MM.1S (cell line): ENCODE measurements around the gene THADA.

Source experiments
- DNase-seq: peaks from one replicate; pipeline ENCODE4 v3.0.0-alpha.2; 2015
- H2AFZ ChIP-seq: fragments of 300-600 bp; sonication (generic); 2 replicates; pipeline ENCODE4 v1.6.0; 2016; ENCODE audit warnings: antibody characterized with exemption, low read length
- H3F3A ChIP-seq: fragments of 300-600 bp; sonication (generic); 2 replicates; pipeline ENCODE4 v1.6.1; 2016; ENCODE audit warnings: mild to moderate bottlenecking, antibody characterized with exemption, low read length, moderate library complexity, mixed read lengths; ENCODE audit not compliant: insufficient read depth
- H3K27ac ChIP-seq: fragments of 300-600 bp; sonication (generic); 2 replicates; pipeline ENCODE4 v1.5.1; 2016; ENCODE audit warnings: mild to moderate bottlenecking, low read length
- H3K27me3 ChIP-seq: fragments of 300-600 bp; sonication (generic); replicated peaks from 2 replicates; pipeline ENCODE4 v1.6.0; 2016; ENCODE audit warnings: low read length; ENCODE audit not compliant: insufficient read depth
- H3K36me3 ChIP-seq: fragments of 300-600 bp; sonication (generic); replicated peaks from 2 replicates; pipeline ENCODE4 v1.6.1; 2016; ENCODE audit warnings: mild to moderate bottlenecking, low read length, mixed read lengths; ENCODE audit not compliant: insufficient read depth
- H3K4me1 ChIP-seq: fragments of 300-600 bp; sonication (generic); 2 replicates; pipeline ENCODE4 v1.6.1; 2016; ENCODE audit warnings: low read length, mixed read lengths
- H3K4me2 ChIP-seq: fragments of 300-600 bp; sonication (generic); 2 replicates; pipeline ENCODE4 v1.6.0; 2016; ENCODE audit warnings: low read depth, low read length
- H3K4me3 ChIP-seq: fragments of 300-600 bp; sonication (generic); 2 replicates; pipeline ENCODE4 v1.5.1; 2016; ENCODE audit warnings: low read length, mixed read lengths
- H3K79me2 ChIP-seq: fragments of 300-600 bp; sonication (generic); 2 replicates; pipeline ENCODE4 v1.6.1; 2016; ENCODE audit warnings: mixed run types, low read length, mixed read lengths
- H3K9ac ChIP-seq: fragments of 300-600 bp; sonication (generic); 2 replicates; pipeline ENCODE4 v1.6.1; 2016; ENCODE audit warnings: low read length, mixed read lengths
- H3K9me2 ChIP-seq: fragments of 300-600 bp; sonication (generic); replicated peaks from 2 replicates; pipeline ENCODE4 v1.6.1; 2016; ENCODE audit warnings: mild to moderate bottlenecking, low read length, mixed read lengths; ENCODE audit not compliant: insufficient read depth
- H3K9me3 ChIP-seq: fragments of 300-600 bp; sonication (generic); replicated peaks from 2 replicates; pipeline ENCODE4 v1.6.1; 2016; ENCODE audit warnings: mild to moderate bottlenecking, low read length, mixed read lengths; ENCODE audit not compliant: insufficient read depth
- H4K20me1 ChIP-seq: fragments of 300-600 bp; sonication (generic); 2 replicates; pipeline ENCODE4 v1.6.1; 2016; ENCODE audit warnings: mild to moderate bottlenecking, low read length, moderate library complexity, mixed read lengths; ENCODE audit not compliant: insufficient read depth
- CTCF ChIP-seq: fragments of 300-600 bp; sonication (generic); IDR thresholded peaks from 2 replicates; pipeline ENCODE4 v1.5.1; 2016; ENCODE audit warnings: antibody characterized with exemption, low read length, mixed read lengths
- EZH2 ChIP-seq: fragments of 300-600 bp; sonication (generic); optimal IDR thresholded peaks from 2 replicates; pipeline ENCODE3; 2017; ENCODE audit warnings: low read depth, mild to moderate bottlenecking, antibody characterized with exemption, low read length, mixed read lengths
- EZH2phosphoT487 ChIP-seq: fragments of 300-600 bp; sonication (generic); IDR thresholded peaks from 2 replicates; pipeline ENCODE4 v1.6.1; 2018; ENCODE audit warnings: antibody characterized with exemption, low read length

THADA gene

DNA sequence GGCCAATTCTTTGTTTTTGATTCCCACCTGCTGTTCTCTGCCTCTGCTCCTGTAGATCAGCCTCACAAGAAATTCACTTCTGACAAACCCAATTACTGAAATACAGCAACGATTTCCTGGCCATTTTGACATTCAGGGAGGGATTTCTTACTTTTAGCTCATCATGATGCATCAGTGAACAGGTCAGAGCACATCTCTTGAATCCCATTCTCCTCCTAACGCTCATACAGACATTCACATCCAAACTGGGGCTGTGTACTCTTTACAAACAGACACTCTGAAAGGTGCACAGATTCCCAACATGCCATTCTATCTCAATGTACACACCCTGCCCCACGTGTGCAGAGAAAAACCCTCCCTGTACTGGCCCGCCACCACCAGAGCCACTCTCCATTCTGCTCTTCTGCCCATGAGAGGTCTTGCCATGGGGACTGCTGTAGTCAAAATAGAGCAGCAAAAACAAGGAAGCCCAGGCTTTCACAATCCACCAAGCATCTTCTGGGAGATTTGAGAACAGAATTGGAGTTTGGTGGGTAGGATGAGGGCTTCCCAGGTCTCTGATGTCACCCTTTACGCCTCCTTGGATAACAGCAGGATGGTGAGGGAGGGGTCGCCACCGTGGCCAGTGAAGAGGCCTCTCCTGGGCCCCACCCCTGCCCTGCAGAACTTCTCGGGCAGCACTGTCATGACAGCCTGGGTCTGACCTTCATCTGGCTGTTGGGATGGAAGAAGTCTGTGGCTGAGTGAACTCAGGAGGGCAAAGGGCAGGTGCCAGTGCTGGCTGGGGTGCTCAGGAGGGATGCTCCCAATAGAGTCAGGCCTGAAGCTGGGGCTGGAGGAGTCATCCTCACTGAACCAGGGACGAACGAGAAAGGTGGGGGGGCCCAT, 327.5 kb downstream of the THADA start:
- no peaks in the 10 kb centered on the region for H3K36me3 ChIP-seq
- no peaks in the 10 kb centered on the region for H3F3A ChIP-seq
- H3K79me2 ChIP-seq = no peaks in the 10 kb centered on the region
- H3K9me2 ChIP-seq = no peaks in the 10 kb centered on the region
- H3K27me3 ChIP-seq = no peaks in the 10 kb centered on the region
- no peak overlapping the region for H2AFZ ChIP-seq
- no peak overlapping the region for H3K9ac ChIP-seq
- H3K4me2 ChIP-seq = no peak overlapping the region
- no peaks in the 10 kb centered on the region for H4K20me1 ChIP-seq
- no peak for DNase-seq
- H3K4me1 ChIP-seq = no peaks in the 10 kb centered on the region
- no peak overlapping the region for H3K4me3 ChIP-seq
- no peak overlapping the region for H3K27ac ChIP-seq
- TF ChIP-seq CTCF (no peak), EZH2phosphoT487 (no peak), EZH2 (no peak)
- no peaks in the 10 kb centered on the region for H3K9me3 ChIP-seq

DNA sequence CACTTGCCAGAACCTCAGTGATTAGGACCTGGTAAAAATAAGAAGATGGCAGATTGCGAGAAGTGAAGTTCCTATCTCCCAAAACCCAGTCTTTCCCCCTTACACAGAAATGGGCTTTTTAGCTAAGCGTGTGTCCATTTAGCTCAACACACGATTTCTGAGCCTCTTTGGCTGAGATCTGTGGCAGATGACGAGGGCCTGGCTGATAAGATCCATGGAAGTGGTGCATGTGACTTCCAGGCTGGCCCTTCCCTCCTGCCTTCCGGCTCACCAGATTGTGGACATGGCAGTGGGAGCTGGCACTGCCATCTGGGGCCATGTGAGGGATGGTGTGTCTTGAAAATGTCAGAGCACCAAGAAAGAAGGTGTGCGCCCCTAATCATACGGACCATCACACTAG, 328.5 kb downstream of the THADA start:
- no peaks in the 10 kb centered on the region for H3K4me1 ChIP-seq
- no peaks in the 10 kb centered on the region for H3K36me3 ChIP-seq
- no peak overlapping the region for H3K4me3 ChIP-seq
- H3K4me2 ChIP-seq = no peak overlapping the region
- H3K79me2 ChIP-seq = no peaks in the 10 kb centered on the region
- H2AFZ ChIP-seq = no peak overlapping the region
- no peak overlapping the region for H3K27ac ChIP-seq
- TF ChIP-seq EZH2phosphoT487 (no peak), CTCF (no peak), EZH2 (no peak)
- no peaks in the 10 kb centered on the region for H3K9me2 ChIP-seq
- H3K27me3 ChIP-seq = no peaks in the 10 kb centered on the region
- H3K9me3 ChIP-seq = no peaks in the 10 kb centered on the region
- no peaks in the 10 kb centered on the region for H3F3A ChIP-seq
- no peak overlapping the region for H3K9ac ChIP-seq
- no peaks in the 10 kb centered on the region for H4K20me1 ChIP-seq
- no peak for DNase-seq

DNA sequence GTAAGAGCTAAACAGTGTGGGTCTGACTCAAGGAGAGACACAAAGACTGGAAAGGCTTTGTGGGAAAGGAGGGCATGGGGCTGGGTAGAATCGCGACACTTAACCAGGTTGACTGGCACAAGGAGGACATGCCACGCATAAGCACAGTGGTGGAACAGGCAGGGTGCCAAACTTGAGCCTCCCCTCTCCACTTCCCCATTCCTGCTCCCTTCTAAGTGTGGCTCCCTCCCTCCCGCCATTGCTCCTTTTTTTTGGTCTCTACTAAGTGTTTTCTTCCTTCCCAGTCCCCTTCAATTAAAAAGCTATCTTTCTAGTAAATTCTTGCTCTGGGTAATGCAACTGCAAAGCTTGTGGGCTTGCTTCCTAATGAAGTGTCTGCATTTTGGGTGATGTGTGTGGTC, 329.1 kb downstream of the THADA start:
- no peak for DNase-seq
- Histone ChIP-seq H3K4me1 (no peaks in the 10 kb centered on the region), H3K9me3 (no peaks in the 10 kb centered on the region), H3K4me2 (no peak overlapping the region), H3K79me2 (no peaks in the 10 kb centered on the region), H3F3A (no peaks in the 10 kb centered on the region), H4K20me1 (no peaks in the 10 kb centered on the region), H2AFZ (no peak overlapping the region), H3K27me3 (no peaks in the 10 kb centered on the region), H3K9ac (no peak overlapping the region), H3K27ac (no peak overlapping the region), H3K9me2 (no peaks in the 10 kb centered on the region), H3K36me3 (no peaks in the 10 kb centered on the region), H3K4me3 (no peak overlapping the region)
- TF ChIP-seq CTCF (no peak), EZH2 (no peak), EZH2phosphoT487 (no peak)
